PC-3 (cell line): ENCODE measurements around the gene C6orf89. TPM values are rescaled to one million over a fixed set of nuclear protein-coding genes. Genes with fewer than 3 reads are reported as not detected.
A peak's percentile ranks its signal among the peaks of the same experiment; 100 is the strongest.
"Not testable (repeated sequence)": the region's sequence is repeated elsewhere in the genome, so short reads cannot be mapped to it uniquely, and the experiment has no call there.

Source experiments
- ATAC-seq: fragments of 200-7000 bp; cut with Tn5 transposase; 2 replicates; pipeline ENCODE4 v1.9.1; 2020; ENCODE audit warnings: mild to moderate bottlenecking, moderate library complexity
- BruUV-seq: library from RNA; stranded (reverse); fragments of 400-500 nt; replicated peaks from 2 replicates; lab custom pipeline; 2021; lab: Mats Ljungman, UMichigan
- CTCF ChIA-PET: fragments of 300-600 bp; sonication (Branson Sonifier 250); formaldehyde crosslinking; loops from one replicate; lab custom pipeline; 2022; ENCODE audit warnings: antibody characterized with exemption; lab: Charles Lee
- POLR2A ChIA-PET: fragments of 300-600 bp; sonication (Branson Sonifier 250); formaldehyde crosslinking; loops from one replicate; lab custom pipeline; 2022; ENCODE audit warnings: antibody characterized with exemption; ENCODE audit not compliant: unreplicated experiment; lab: Charles Lee
- DNase-seq: peaks from one replicate; pipeline ENCODE4 v3.0.0-alpha.2; 2015
- H2AFZ ChIP-seq: fragments of 300-600 bp; sonication (generic); 2 replicates; pipeline ENCODE4 v1.6.0; 2016; ENCODE audit warnings: antibody characterized with exemption, low read length
- H3F3A ChIP-seq: fragments of 300-600 bp; sonication (generic); one replicate; pipeline ENCODE4 v1.6.0; 2017; ENCODE audit warnings: antibody characterized with exemption, low read length, control low read depth, mild to moderate bottlenecking; ENCODE audit not compliant: unreplicated experiment
- H3K27ac ChIP-seq: fragments of 300-600 bp; sonication (generic); 2 replicates; pipeline ENCODE4 v1.5.1; 2016; ENCODE audit warnings: mild to moderate bottlenecking, low read length
- H3K27me3 ChIP-seq: fragments of 300-600 bp; sonication (generic); 2 replicates; pipeline ENCODE4 v1.6.1; 2016; ENCODE audit warnings: low read length, mixed read lengths
- H3K36me3 ChIP-seq: fragments of 300-600 bp; sonication (generic); 2 replicates; pipeline ENCODE4 v1.6.1; 2016; ENCODE audit warnings: low read depth, mixed run types, low read length, mixed read lengths
- H3K4me1 ChIP-seq: fragments of 300-600 bp; sonication (generic); 2 replicates; pipeline ENCODE4 v1.5.1; 2016; ENCODE audit warnings: low read length; ENCODE audit not compliant: insufficient read depth
- H3K4me2 ChIP-seq: fragments of 300-600 bp; sonication (generic); 2 replicates; pipeline ENCODE4 v1.6.0; 2016; ENCODE audit warnings: low read length
- H3K4me3 ChIP-seq: fragments of 300-600 bp; sonication (generic); 2 replicates; pipeline ENCODE4 v1.5.1; 2016; ENCODE audit warnings: mild to moderate bottlenecking, low read length, mixed read lengths
- H3K79me2 ChIP-seq: fragments of 300-600 bp; sonication (generic); 2 replicates; pipeline ENCODE4 v1.6.1; 2017; ENCODE audit warnings: low read length, mixed read lengths
- H3K9ac ChIP-seq: fragments of 300-600 bp; sonication (generic); 2 replicates; pipeline ENCODE4 v1.6.0; 2016; ENCODE audit warnings: mild to moderate bottlenecking, low read length
- H3K9me2 ChIP-seq: fragments of 300-600 bp; sonication (generic); replicated peaks from 2 replicates; pipeline ENCODE4 v1.6.1; 2016; ENCODE audit warnings: mixed run types, low read length, mixed read lengths
- H3K9me3 ChIP-seq: fragments of 300-600 bp; sonication (generic); 2 replicates; pipeline ENCODE4 v1.6.1; 2016; ENCODE audit warnings: low read length, mixed read lengths
- H4K20me1 ChIP-seq: fragments of 300-600 bp; sonication (generic); 2 replicates; pipeline ENCODE4 v1.6.1; 2016; ENCODE audit warnings: low read length, mixed read lengths
- EZH2 ChIP-seq: fragments of 300-600 bp; sonication (generic); IDR thresholded peaks from one replicate; pipeline ENCODE4 v1.6.1; 2017; ENCODE audit warnings: antibody characterized with exemption, mild to moderate bottlenecking, low read length; ENCODE audit not compliant: unreplicated experiment
- EZH2phosphoT487 ChIP-seq: fragments of 300-600 bp; sonication (generic); IDR thresholded peaks from 2 replicates; pipeline ENCODE4 v1.6.1; 2018; ENCODE audit warnings: mild to moderate bottlenecking, antibody characterized with exemption, low read length, borderline replicate concordance
- intact Hi-C: fragments of 100-400 bp; cut with micrococcal nuclease; formaldehyde crosslinking; loops from 2 replicates; pipeline ENCODE4 v1.9.0; 2023
- total RNA-seq: library from RNA; depleted of rRNA; stranded (reverse); fragments of >200 nt; gene quantifications from 2 replicates; pipeline ENCODE4 v1.2.3, GENCODE V29; 2014
- TF ChIP-seq, protein P1 (sequence below): fragments of 300-600 bp; sonication (generic); conservative IDR thresholded peaks from 2 replicates; pipeline ENCODE4 v1.5.1; 2017; ENCODE audit warnings: antibody characterized with exemption, low read depth, mild to moderate bottlenecking, low read length

The C6orf89 gene
- total RNA-seq, 1 experiment from 2014 or later, result 27.8 TPM

GRCh38 chr6:36945301-36945700, 59.5 kb downstream of the C6orf89 start:
- DNase-seq (no peak), ATAC-seq (no peak)
- Histone ChIP-seq H3K4me2 (no peak overlapping the region), H3K79me2 (no peaks in the 10 kb centered on the region), H4K20me1 (no peaks in the 10 kb centered on the region), H3K27ac (no peak overlapping the region), H2AFZ (no peak overlapping the region), H3K9me2 (no peaks in the 10 kb centered on the region), H3K9me3 (no peaks in the 10 kb centered on the region), H3F3A (no peaks in the 10 kb centered on the region), H3K4me1 (peaks cover 14% of the 10 kb centered on the region), H3K27me3 (no peaks in the 10 kb centered on the region), H3K36me3 (no peaks in the 10 kb centered on the region), H3K4me3 (no peak overlapping the region), H3K9ac (no peak overlapping the region)
- ChIA-PET CTCF (no interaction called here), POLR2A (no interaction called here)
- TF ChIP-seq, protein P1, sequence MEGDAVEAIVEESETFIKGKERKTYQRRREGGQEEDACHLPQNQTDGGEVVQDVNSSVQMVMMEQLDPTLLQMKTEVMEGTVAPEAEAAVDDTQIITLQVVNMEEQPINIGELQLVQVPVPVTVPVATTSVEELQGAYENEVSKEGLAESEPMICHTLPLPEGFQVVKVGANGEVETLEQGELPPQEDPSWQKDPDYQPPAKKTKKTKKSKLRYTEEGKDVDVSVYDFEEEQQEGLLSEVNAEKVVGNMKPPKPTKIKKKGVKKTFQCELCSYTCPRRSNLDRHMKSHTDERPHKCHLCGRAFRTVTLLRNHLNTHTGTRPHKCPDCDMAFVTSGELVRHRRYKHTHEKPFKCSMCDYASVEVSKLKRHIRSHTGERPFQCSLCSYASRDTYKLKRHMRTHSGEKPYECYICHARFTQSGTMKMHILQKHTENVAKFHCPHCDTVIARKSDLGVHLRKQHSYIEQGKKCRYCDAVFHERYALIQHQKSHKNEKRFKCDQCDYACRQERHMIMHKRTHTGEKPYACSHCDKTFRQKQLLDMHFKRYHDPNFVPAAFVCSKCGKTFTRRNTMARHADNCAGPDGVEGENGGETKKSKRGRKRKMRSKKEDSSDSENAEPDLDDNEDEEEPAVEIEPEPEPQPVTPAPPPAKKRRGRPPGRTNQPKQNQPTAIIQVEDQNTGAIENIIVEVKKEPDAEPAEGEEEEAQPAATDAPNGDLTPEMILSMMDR, result no peak
- TF ChIP-seq EZH2, result no peak
- TF ChIP-seq EZH2phosphoT487, result no peak
- no TSS peak for BruUV-seq
- intact Hi-C loops, result no loop called here

DNA sequence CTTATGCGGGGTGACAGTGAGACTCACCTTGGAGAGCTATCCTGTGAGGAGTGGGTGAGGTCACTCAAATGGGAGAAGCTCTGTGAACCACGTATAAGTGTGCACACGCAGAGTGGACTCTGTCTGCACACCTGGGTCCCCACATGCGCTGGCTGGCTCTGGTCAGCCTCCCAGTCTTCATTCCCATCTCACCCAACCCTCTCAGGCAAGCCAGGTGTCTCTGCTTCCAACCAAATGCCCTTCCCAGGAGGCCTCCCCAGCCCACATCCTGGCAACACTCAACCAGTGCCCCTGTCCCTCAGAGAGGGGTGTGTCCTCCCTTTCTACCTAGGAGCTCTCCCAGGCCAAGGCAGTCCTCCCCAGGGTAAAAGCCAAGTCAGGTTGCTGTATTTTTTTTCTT, 60.8 kb downstream of the C6orf89 start:
- TF ChIP-seq, protein P1, result no peak
- no peak for TF ChIP-seq EZH2phosphoT487
- no peak for TF ChIP-seq EZH2
- no peaks in the 10 kb centered on the region for H3K27me3 ChIP-seq
- H3F3A ChIP-seq, result no peaks in the 10 kb centered on the region
- H3K4me3 ChIP-seq, result no peak overlapping the region
- peaks cover 19% of the 10 kb centered on the region for H3K4me1 ChIP-seq
- no peaks in the 10 kb centered on the region for H3K9me3 ChIP-seq
- ChIA-PET POLR2A (no interaction called here), CTCF (no interaction called here)
- H2AFZ ChIP-seq, result no peak overlapping the region
- no peak overlapping the region for H3K9ac ChIP-seq
- no peaks in the 10 kb centered on the region for H3K36me3 ChIP-seq
- no peak for ATAC-seq
- no TSS peak for BruUV-seq
- no peaks in the 10 kb centered on the region for H3K9me2 ChIP-seq
- no peaks in the 10 kb centered on the region for H3K79me2 ChIP-seq
- DNase-seq, result no peak
- intact Hi-C loops, result no loop called here
- H4K20me1 ChIP-seq, result no peaks in the 10 kb centered on the region
- no peak overlapping the region for H3K27ac ChIP-seq
- no peak overlapping the region for H3K4me2 ChIP-seq

GRCh38 chr6:36947570-36948351, 62.0 kb downstream of the C6orf89 start:
- no TSS peak for BruUV-seq
- intact Hi-C loops, result no loop called here
- no peak for ATAC-seq

GRCh38 chr6:36949076-36949475, 63.3 kb downstream of the C6orf89 start:
- H3K4me3 ChIP-seq, ATAC-seq, H3F3A ChIP-seq, BruUV-seq, intact Hi-C loops, H4K20me1 ChIP-seq, H3K9me2 ChIP-seq, H3K36me3 ChIP-seq, DNase-seq, POLR2A ChIA-PET, H3K27me3 ChIP-seq, H3K9me3 ChIP-seq, H3K79me2 ChIP-seq: not testable (repeated sequence)
- peak overlapping the region; percentile 45 for H3K4me2 ChIP-seq
- CTCF ChIA-PET, result interaction anchor here (1.0 to 1.3 kb wide), 2 partner anchors 35 to 69 kb away, joined by 3 to 9 read pairs; no protein-coding TSS in a partner anchor
- peak overlapping the region; percentile 90 for H3K27ac ChIP-seq
- H2AFZ ChIP-seq, result peak overlapping the region; percentile 3; the same call in 1 of the 2 replicates
- peaks cover 22% of the 10 kb centered on the region for H3K4me1 ChIP-seq
- peak overlapping the region; percentile 30; the same call in 1 of the 2 replicates for H3K9ac ChIP-seq

More at GRCh38 chr6:36947570-36948351, 62.0 kb downstream of the C6orf89 start:
- Histone ChIP-seq H3K9ac (no peak overlapping the region), H3K27me3 (no peaks in the 10 kb centered on the region), H3K4me3 (no peak overlapping the region), H3K4me2 (no peak overlapping the region), H3K4me1 (peaks cover 22% of the 10 kb centered on the region), H3K27ac (no peak overlapping the region), H3K36me3 (no peaks in the 10 kb centered on the region), H3K9me3 (no peaks in the 10 kb centered on the region), H3K79me2 (no peaks in the 10 kb centered on the region), H3K9me2 (no peaks in the 10 kb centered on the region), H4K20me1 (no peaks in the 10 kb centered on the region), H3F3A (no peaks in the 10 kb centered on the region), H2AFZ (no peak overlapping the region)
- DNase-seq, result no peak
- ChIA-PET CTCF (no interaction called here), POLR2A (no interaction called here)
- TF ChIP-seq EZH2 (no peak), EZH2phosphoT487 (no peak)
- TF ChIP-seq, protein P1, result no peak
